Aorta (tissue), 5 donors: ENCODE results near the gene GNL3. TPM values are rescaled to one million over a fixed set of nuclear protein-coding genes. Genes with fewer than 3 reads are reported as not detected.
"Not testable (repeated sequence)": the region's sequence is repeated elsewhere in the genome, so short reads cannot be mapped to it uniquely, and the experiment has no call there.

Experiments used
- ATAC-seq: fragments of 200-7000 bp; cut with Tn5 transposase; one replicate; pipeline ENCODE4 v1.9.1; 2022; ENCODE audit warnings: moderate library complexity; ENCODE audit not compliant: low FRiP score
- DNase-seq, 2 donors: peaks; one replicate each; pipeline ENCODE4 v3.0.0-alpha.2; 2020
- H3K27ac ChIP-seq, 2 donors: one replicate each; pipeline ENCODE4 v1.5.1; 2013; ENCODE audit warnings: low read length in 2 of 2, mild to moderate bottlenecking in 2 of 2, moderate library complexity in 2 of 2, control low read depth in 1 of 2, inconsistent platforms in 1 of 2, low read depth in 1 of 2
- H3K27me3 ChIP-seq, 2 donors: one replicate each; pipeline ENCODE4 v1.6.1; 2013; ENCODE audit warnings: control low read depth in 1 of 2, low read length in 1 of 2, mild to moderate bottlenecking in 1 of 2, moderate library complexity in 1 of 2; ENCODE audit not compliant: insufficient read depth in 2 of 2, control insufficient read depth in 1 of 2
- H3K36me3 ChIP-seq, 2 donors: one replicate each; pipeline ENCODE4 v1.6.1; 2013; ENCODE audit warnings: control low read depth in 1 of 2, low read length in 1 of 2, mild to moderate bottlenecking in 1 of 2; ENCODE audit not compliant: insufficient read depth in 2 of 2, control insufficient read depth in 1 of 2
- H3K4me1 ChIP-seq, 2 donors: one replicate each; pipeline ENCODE4 v1.6.1; 2013; ENCODE audit warnings: low read length in 2 of 2, control low read depth in 1 of 2, mild to moderate bottlenecking in 1 of 2, moderate library complexity in 1 of 2; ENCODE audit not compliant: insufficient read depth in 2 of 2, control insufficient read depth in 1 of 2
- H3K4me3 ChIP-seq, 2 donors: one replicate each; pipeline ENCODE4 v1.5.1; 2013; ENCODE audit warnings: low read length in 2 of 2, control low read depth in 1 of 2, mild to moderate bottlenecking in 1 of 2
- H3K9me3 ChIP-seq: one replicate; pipeline ENCODE4 v1.6.1; 2013; ENCODE audit warnings: mild to moderate bottlenecking, low read length; ENCODE audit not compliant: control insufficient read depth
- WGBS, 2 donors: extraction: QIAGEN DNeasy Blood & Tissue Kit; methylation state at CpG; one replicate each; pipeline ENCODE4 v1.1.7; 2013; 5-methylcytosine and 5-hydroxymethylcytosine counted together
- intact Hi-C, 2 donors: fragments of 100-400 bp; cut with DNase I; formaldehyde crosslinking; loops; one replicate each; pipeline versions ENCODE4 v1.14.2 to v1.15.0; 2022
- polyA plus RNA-seq, 2 donors: library from polyadenylated mRNA; stranded (reverse); fragments of 200-250 nt; gene quantifications; one replicate each; pipeline ENCODE4 v1.2.3, GENCODE V29; 2013
- total RNA-seq, 2 donors: library from RNA; stranded (reverse); fragmentation: NEBNext Ultra II Directional; extraction: Animal tissue kit (Norgen Biotek cat#: 25700); gene quantifications; one replicate each; pipeline ENCODE4 v1.2.1, GENCODE V29; 2021
- donor health status: healthy with polysubstance abuse.
- donor health status: Bipolar disorder and iron deficiency.
- donor health status: DM: no; HTN: no; CAD: no.
- donor health status: DM: no; HTN: no; CAD: no.
- donor health status: DM: yes; HTN: yes; CAD: no.

Gene GNL3
- total and polyA plus RNA-seq, 4 donors, result 20.9 to 70.3 (median 42.4) TPM

- ATAC-seq, result no peak
- H3K4me3 ChIP-seq, result no peak overlapping the region
- H3K27ac ChIP-seq, result no peak overlapping the region
- H3K9me3 ChIP-seq, result no peaks in the 10 kb centered on the region
- peaks cover 4 to 6% of the 10 kb centered on the region in 2 donors for H3K36me3 ChIP-seq
- WGBS, 2 donors, result 89 to 96% methylated on average over 3 of the region's 3 CpGs
- no peaks in the 10 kb centered on the region for H3K4me1 ChIP-seq
- H3K27me3 ChIP-seq, result no peaks in the 10 kb centered on the region
- intact Hi-C loops, result no loop called here
- no peak for DNase-seq
Observed at GRCh38 chr3:52663098-52663497, 22.7 kb upstream of the GNL3 start.

GRCh38 chr3:52670621-52671521 lies 15.0 kb upstream of the GNL3 start:
- Histone ChIP-seq H3K4me3 (no peak overlapping the region), H3K27ac (peak overlapping the region; percentile 82 to 94), H3K4me1 (no peaks in the 10 kb centered on the region), H3K36me3 (no peaks in the 10 kb centered on the region), H3K9me3 (no peaks in the 10 kb centered on the region), H3K27me3 (no peaks in the 10 kb centered on the region)
- ATAC-seq (peak; percentile 82), DNase-seq (peak in 1 of 2 donors; percentile 54)
- intact Hi-C loops, result no loop called here
- WGBS, 2 donors, result 51 to 53% methylated on average over 9 of the region's 9 CpGs

- peak overlapping the region; percentile 19 to 80 for H3K27ac ChIP-seq
- WGBS, 2 donors, result 61 to 68% methylated on average over 1 of the region's 1 CpG
Observed at GRCh38 chr3:52671676-52672075, 14.2 kb upstream of the GNL3 start.

GRCh38 chr3:52676201-52676600 lies 9.6 kb upstream of the GNL3 start:
- H3K9me3 ChIP-seq, DNase-seq, H3K36me3 ChIP-seq, intact Hi-C loops, H3K4me3 ChIP-seq, H3K27me3 ChIP-seq, H3K4me1 ChIP-seq, ATAC-seq, H3K27ac ChIP-seq: not testable (repeated sequence)
- 68 to 73% methylated on average over 3 of the region's 3 CpGs for WGBS, 2 donors

More at GRCh38 chr3:52671676-52672075, 14.2 kb upstream of the GNL3 start:
- no peak overlapping the region for H3K4me3 ChIP-seq
- no peaks in the 10 kb centered on the region for H3K36me3 ChIP-seq
- ATAC-seq (no peak), DNase-seq (no peak)
- no peaks in the 10 kb centered on the region for H3K4me1 ChIP-seq
- H3K27me3 ChIP-seq, result no peaks in the 10 kb centered on the region
- intact Hi-C loops, result no loop called here
- H3K9me3 ChIP-seq, result no peaks in the 10 kb centered on the region

GRCh38 chr3:52678265-52679198 lies 7.3 kb upstream of the GNL3 start:
- ATAC-seq, result no peak
- Histone ChIP-seq H3K27ac (no peak overlapping the region), H3K36me3 (peaks cover 2 to 5% of the 10 kb centered on the region in 2 donors), H3K9me3 (no peaks in the 10 kb centered on the region), H3K4me1 (peaks cover 0 to 3% of the 10 kb centered on the region in 2 donors), H3K27me3 (no peaks in the 10 kb centered on the region), H3K4me3 (no peak overlapping the region)
- 96% methylated on average over 6 of the region's 6 CpGs for WGBS, 2 donors
- no peak for DNase-seq
- intact Hi-C loops, result no loop called here

GRCh38 chr3:52679199-52679538 lies 6.7 kb upstream of the GNL3 start:
- Histone ChIP-seq H3K27me3 (no peaks in the 10 kb centered on the region), H3K36me3 (peaks cover 2 to 5% of the 10 kb centered on the region in 2 donors), H3K27ac (no peak overlapping the region), H3K4me3 (no peak overlapping the region), H3K9me3 (no peaks in the 10 kb centered on the region), H3K4me1 (peaks cover 0 to 3% of the 10 kb centered on the region in 2 donors)
- no peak for DNase-seq
- WGBS, 2 donors, result 91 to 95% methylated on average over 3 of the region's 3 CpGs
- no peak for ATAC-seq
- intact Hi-C loops, result no loop called here

GRCh38 chr3:52679811-52680210 lies 6.0 kb upstream of the GNL3 start:
- Histone ChIP-seq H3K27me3 (no peaks in the 10 kb centered on the region), H3K36me3 (peaks cover 2 to 5% of the 10 kb centered on the region in 2 donors), H3K27ac (no peak overlapping the region), H3K4me1 (peaks cover 0 to 3% of the 10 kb centered on the region in 2 donors), H3K9me3 (no peaks in the 10 kb centered on the region), H3K4me3 (no peak overlapping the region)
- intact Hi-C loops, result loop anchor here in 1 of 2 donors (5.0 kb wide), 1 partner anchor 217 kb away; the partner anchor contains the start of gene STIMATE
- WGBS, 2 donors, result 65 to 80% methylated on average over 1 of the region's 1 CpG
- ATAC-seq, result no peak
- no peak for DNase-seq

- Histone ChIP-seq H3K36me3 (peaks cover 2 to 5% of the 10 kb centered on the region in 2 donors), H3K4me1 (peaks cover 0 to 3% of the 10 kb centered on the region in 2 donors), H3K4me3 (no peak overlapping the region), H3K27ac (no peak overlapping the region), H3K27me3 (no peaks in the 10 kb centered on the region), H3K9me3 (no peaks in the 10 kb centered on the region)
- DNase-seq, result no peak
- intact Hi-C loops, result loop anchor here in 1 of 2 donors (5.0 kb wide), 1 partner anchor 216 kb away; the partner anchor contains the start of gene STIMATE
- ATAC-seq, result no peak
- WGBS, 2 donors, result 82 to 89% methylated on average over 3 of the region's 3 CpGs
Observed at GRCh38 chr3:52681596-52681995, 4.2 kb upstream of the GNL3 start.
